ENCODE measurements around the gene ZNF787. TPM values are rescaled to one million over a fixed set of nuclear protein-coding genes. Genes with fewer than 3 reads are reported as not detected.

Gene ZNF787
- total and polyA plus RNA-seq, 2 of the 13 experiments (the other 11 are each of a cell fraction or from before 2014, with no cell fraction given) = 15.1 to 42.8 TPM

- no peak for TF ChIP-seq ZBTB40 (IDR thresholded peaks at IDR 0.05)
- 0 out of 2 replicates have a peak, but pooled peaks have one; percentile 60 for TF ChIP-seq ZBTB40 (CRISPR knock-in tag; IDR thresholded peaks at IDR 0.05)
- peak; percentile 37 for TF ChIP-seq DPF2 (CRISPR knock-in tag; IDR thresholded peaks at IDR 0.05; ENCODE audit: borderline replicate concordance, low read depth)
- TF ChIP-seq BCL6 (CRISPR knock-in tag; IDR thresholded peaks at IDR 0.05) = peak; percentile 77
- TF ChIP-seq NONO (IDR thresholded peaks at IDR 0.05) = no peak
- peak; percentile 83 for TF ChIP-seq NONO (CRISPR knock-in tag; conservative IDR thresholded peaks at IDR 0.05)
- TF ChIP-seq XRCC5 (optimal IDR thresholded peaks at IDR 0.05; ENCODE audit: low read length) = no peak
- TF ChIP-seq E2F1 (CRISPR knock-in tag; IDR thresholded peaks at IDR 0.05) = no peak; the same call in 1 of the 2 replicates
- peak; percentile 25; the same call in 1 of the 2 replicates for TF ChIP-seq ZNF12 (CRISPR knock-in tag; IDR thresholded peaks at IDR 0.05)
- peak; percentile 58; the same call in 1 of the 2 replicates for TF ChIP-seq SIX1 (CRISPR knock-in tag; IDR thresholded peaks at IDR 0.05; ENCODE audit: borderline replicate concordance)
- peak; percentile 29 for TF ChIP-seq THAP11 (CRISPR knock-in tag; IDR thresholded peaks at IDR 0.05)
- TF ChIP-seq EZH2 (conservative IDR thresholded peaks at IDR 0.05; ENCODE audit: low read depth, low read length) = no peak
- TF ChIP-seq HMGXB4 (CRISPR knock-in tag; IDR thresholded peaks at IDR 0.05; ENCODE audit: borderline replicate concordance in 1 of 2, low read depth in 1 of 2) = peak; percentile 18 to 27; a peak in 3 of 4 replicates
- TF ChIP-seq GFI1 (CRISPR knock-in tag; IDR thresholded peaks at IDR 0.05; ENCODE audit: borderline replicate concordance) = peak; percentile 12; the same call in 1 of the 2 replicates
- TF ChIP-seq SIN3A (IDR thresholded peaks at IDR 0.05; ENCODE audit: borderline replicate concordance, low read depth, low read length) = 0 out of 2 replicates have a peak, but pooled peaks have one; percentile 28
- 0 out of 2 replicates have a peak, but pooled peaks have one; percentile 13 for TF ChIP-seq SOX5 (CRISPR knock-in tag; IDR thresholded peaks at IDR 0.05; ENCODE audit: borderline replicate concordance)
These were observed 10.3 kb downstream of the ZNF787 start (continued) for GRCh38 chr19:56110515-56111448.

Data from HepG2 (cell line).